H1 (cell line): ENCODE data around the gene PLCH2. TPM values are rescaled to one million over a fixed set of nuclear protein-coding genes. Genes with fewer than 3 reads are reported as not detected.

Experiments
- GTF2F1 ChIP-seq: IDR thresholded peaks from 2 replicates; pipeline ENCODE4 v1.6.1; 2012; ENCODE audit warnings: low read depth, low read length, improper control_type of control experiment, borderline replicate concordance
- HDAC2 ChIP-seq, 2 experiments: fragments of 300-600 bp in 1 of 2; sonication (generic) in 1 of 2; IDR thresholded peaks; 2 replicates each; pipeline ENCODE4 v1.6.1; 2011 to 2012; ENCODE audit warnings: low read depth in 2 of 2, low read length in 2 of 2, mild to moderate bottlenecking in 2 of 2, moderate library complexity in 2 of 2, borderline replicate concordance in 1 of 2, inconsistent platforms in 1 of 2
- JUN ChIP-seq: IDR thresholded peaks from 2 replicates; pipeline ENCODE4 v1.6.1; 2011; ENCODE audit warnings: low read depth, mild to moderate bottlenecking, improper control_type of control experiment, low read length
- POLR2AphosphoS5 ChIP-seq: IDR thresholded peaks from 2 replicates; pipeline ENCODE4 v1.6.1; 2011; ENCODE audit warnings: low read depth, low read length
- SP2 ChIP-seq: IDR thresholded peaks from 2 replicates; pipeline ENCODE4 v1.6.1; 2012; ENCODE audit warnings: mild to moderate bottlenecking, low read length, inconsistent platforms
- TAF1 ChIP-seq: IDR thresholded peaks from 2 replicates; pipeline ENCODE4 v1.6.1; 2011; ENCODE audit warnings: mild to moderate bottlenecking, low read depth, low read length
- polyA plus RNA-seq, 7 experiments: library from polyadenylated mRNA; depleted of rRNA in 3 of 7; stranded (reverse) in 5 of 7; unstranded in 2 of 7; fragments of >200 nt in 5 of 7; fragments of 200-250 nt in 2 of 7; gene quantifications; 1 replicate in 5 of 7; 2 replicates in 1 of 7; 4 replicates in 1 of 7; pipeline versions ENCODE4 v1.2.1 to v1.2.3, GENCODE V29; 2011 to 2013; ENCODE audit warnings: missing spikeins in 2 of 7, mixed read lengths in 2 of 7
- total RNA-seq: library from RNA; stranded (reverse); fragmentation: NEBNext Ultra II Directional; extraction: Animal tissue kit (Norgen Biotek cat#: 25700); gene quantifications from 2 replicates; pipeline ENCODE4 v1.2.1, GENCODE V29; 2021
- TF ChIP-seq, protein P1 (sequence below): IDR thresholded peaks from 2 replicates; pipeline ENCODE4 v1.6.1; 2012; ENCODE audit warnings: low read length, inconsistent platforms

Gene PLCH2
- total and polyA plus RNA-seq, 2 of the 8 experiments (the other 6 are each of a cell fraction or from before 2014, with no cell fraction given): 0.14 to 0.19 TPM

- TF ChIP-seq, protein P1, sequence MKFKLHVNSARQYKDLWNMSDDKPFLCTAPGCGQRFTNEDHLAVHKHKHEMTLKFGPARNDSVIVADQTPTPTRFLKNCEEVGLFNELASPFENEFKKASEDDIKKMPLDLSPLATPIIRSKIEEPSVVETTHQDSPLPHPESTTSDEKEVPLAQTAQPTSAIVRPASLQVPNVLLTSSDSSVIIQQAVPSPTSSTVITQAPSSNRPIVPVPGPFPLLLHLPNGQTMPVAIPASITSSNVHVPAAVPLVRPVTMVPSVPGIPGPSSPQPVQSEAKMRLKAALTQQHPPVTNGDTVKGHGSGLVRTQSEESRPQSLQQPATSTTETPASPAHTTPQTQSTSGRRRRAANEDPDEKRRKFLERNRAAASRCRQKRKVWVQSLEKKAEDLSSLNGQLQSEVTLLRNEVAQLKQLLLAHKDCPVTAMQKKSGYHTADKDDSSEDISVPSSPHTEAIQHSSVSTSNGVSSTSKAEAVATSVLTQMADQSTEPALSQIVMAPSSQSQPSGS: no peak
- TF ChIP-seq TAF1 (no peak), GTF2F1 (no peak), HDAC2 (IDR thresholded peaks at IDR 0.05; ENCODE audit: borderline replicate concordance in 1 of 2, low read depth in 2 of 2, low read length in 2 of 2) (no peak), SP2 (no peak), POLR2AphosphoS5 (no peak), JUN (no peak)
Measured at GRCh38 chr1:2437617-2438016, 38.5 kb upstream of the PLCH2 start (continued).
